D341Med (cell line): ENCODE data around the gene MMP12.
A peak's percentile ranks its signal among the peaks of the same experiment; 100 is the strongest.

ENCODE experiments used
- DNase-seq: peaks from one replicate; pipeline ENCODE4 v3.0.0; 2012; ENCODE audit warnings: low spot score

The MMP12 gene

DNA sequence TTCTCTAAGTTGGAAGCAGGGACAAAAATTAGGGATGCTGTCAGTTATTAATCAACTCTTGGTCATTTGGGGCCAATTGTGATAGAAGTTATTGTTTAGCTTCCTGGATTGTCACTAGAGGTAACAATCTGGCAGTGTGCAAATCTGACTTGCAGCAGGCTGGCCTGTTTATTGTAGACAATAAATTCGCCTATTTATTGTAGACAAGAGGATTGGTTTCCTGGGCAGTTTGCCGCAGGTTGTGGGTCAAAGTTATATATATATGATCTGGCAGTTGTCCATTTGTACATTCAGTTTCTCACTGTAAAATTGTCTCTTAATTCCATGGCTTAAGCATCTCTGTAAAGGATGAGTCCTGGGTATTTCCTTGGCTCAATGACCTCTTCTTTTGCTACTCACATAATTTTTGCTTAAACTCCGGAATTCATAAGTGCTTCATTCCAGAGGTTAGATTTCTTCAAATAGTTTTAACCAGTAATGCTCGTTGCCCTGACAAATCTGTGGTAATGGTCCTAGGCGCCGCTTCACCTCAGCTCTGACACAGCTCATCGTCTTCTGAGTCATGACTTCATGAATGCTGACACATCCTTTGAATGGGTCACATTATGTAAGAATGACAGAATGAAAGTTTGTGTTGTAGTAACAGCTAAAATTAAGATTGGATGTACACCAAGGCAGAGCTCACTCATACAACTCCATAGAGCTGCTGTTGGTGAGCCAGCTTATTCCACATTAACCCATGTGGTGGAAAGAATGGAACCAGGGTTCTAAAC is 23.6 kb downstream of the MMP12 start:
- DNase-seq = no peak

DNA sequence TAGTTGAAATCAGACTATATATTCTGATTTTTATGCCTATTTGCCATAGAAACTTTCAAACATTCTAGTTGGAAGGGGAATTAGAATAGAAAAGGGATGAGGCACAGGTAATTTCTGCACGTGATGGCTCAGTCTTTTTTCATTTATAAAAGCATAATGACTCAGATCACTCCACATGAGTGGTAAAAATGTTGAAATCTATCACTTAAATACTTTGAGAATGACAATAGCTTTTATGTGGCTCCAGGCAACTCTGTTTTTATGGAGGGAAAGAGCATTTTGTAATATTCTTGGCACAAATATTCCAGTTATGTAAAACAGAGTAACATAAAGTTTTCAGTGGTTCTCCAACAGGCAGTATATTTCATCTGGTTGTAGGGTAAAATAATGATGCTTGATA is 25.5 kb downstream of the MMP12 start:
- DNase-seq = no peak

DNA sequence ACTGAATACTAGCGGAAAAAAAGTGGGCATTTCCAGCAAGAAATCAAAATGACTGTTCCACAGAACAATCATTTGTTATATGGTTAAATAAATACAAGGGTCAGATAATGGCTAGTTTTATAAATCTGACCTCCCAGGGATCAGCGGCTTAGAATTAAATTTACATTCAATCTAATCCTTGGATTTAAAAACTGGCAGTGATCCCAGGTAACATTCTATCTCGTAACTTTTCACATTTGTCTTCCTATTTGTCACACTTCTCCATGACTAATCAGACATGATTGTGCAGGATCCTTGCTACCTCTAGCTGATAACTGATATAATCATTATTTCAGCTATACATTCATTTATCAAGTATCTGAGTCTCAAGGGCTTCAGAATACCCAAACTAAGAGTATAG is 28.5 kb downstream of the MMP12 start:
- no peak for DNase-seq

DNA sequence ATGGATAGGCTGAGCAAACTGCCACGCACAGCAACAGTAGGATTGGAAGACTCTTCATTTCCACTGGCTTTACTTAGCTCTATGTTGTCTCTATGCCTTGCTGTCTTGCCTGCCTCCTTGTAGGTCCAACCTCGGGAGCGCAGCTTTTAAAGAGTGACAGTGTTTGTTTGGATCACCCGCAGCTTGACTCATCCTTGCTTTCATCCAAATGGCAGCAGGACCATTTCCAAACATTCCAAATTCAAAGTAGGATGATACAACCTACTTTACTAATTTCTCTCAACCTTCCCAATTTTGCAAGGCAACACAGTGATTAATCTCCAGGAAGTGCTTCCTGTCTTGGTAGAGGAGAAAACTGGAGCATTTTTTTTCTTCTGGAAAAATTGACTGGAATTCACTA is 31.3 kb downstream of the MMP12 start, which contains the start of gene MMP3:
TSS of gene MMP3 (minus strand) at position 121 of the 400 bp plus-strand sequence. CDS start at position 58, 63 bp downstream.
- no peak for DNase-seq

DNA sequence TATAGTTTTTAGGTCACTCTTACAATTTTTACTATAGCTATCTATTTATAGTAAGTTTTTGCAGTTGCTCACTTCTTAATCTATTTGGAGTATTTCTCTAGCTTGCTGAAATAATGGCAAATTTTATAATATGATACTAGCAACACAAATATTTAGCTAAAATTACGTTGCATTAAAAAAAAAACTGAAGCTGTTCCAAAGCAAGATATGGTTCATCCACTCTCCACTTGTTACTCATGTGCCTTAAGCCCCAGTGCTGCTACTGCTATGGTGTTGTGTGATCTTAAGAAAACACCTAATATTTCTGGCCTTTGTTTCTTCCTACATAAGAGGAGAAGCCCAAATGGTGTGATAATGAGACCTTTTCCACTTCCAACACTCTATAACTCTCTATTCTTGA is 31.9 kb downstream of the MMP12 start:
- DNase-seq = no peak

DNA sequence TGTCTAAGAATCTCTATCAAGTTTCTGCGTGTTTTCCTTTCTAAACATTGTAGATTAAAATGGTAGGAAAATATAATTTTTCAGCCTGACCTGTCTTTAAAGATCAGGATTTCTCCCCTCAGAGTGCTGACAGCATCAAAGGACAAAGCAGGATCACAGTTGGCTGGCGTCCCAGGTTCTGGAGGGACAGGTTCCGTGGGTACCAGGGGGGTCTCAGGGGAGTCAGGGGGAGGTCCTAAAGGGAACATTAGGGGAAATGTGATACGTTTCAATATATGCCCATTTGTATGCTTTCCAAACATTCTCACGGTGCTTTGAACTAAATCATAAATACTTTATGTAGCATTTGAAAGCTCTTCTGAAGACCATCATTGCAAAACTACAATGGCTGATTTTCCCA is 34.8 kb downstream of the MMP12 start:
- DNase-seq = no peak

DNA sequence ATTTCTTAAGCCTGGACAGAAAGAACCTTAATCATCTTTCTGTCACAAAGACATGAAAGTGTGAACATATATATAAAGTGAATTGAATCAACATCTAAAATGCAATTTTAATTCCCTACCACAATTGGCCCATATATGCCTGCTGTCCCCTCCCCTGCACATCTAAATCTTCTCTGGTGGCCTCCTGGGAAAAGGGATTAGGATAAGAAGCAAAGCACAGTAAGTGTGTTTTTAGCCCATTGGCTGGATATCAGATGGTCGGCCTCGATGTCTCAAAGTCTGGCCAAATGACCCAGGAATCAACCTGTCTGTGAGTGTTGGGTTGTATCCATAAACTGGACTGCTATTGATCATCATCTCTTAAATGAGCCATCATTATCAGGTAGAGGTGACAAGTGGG is 37.1 kb downstream of the MMP12 start:
- DNase-seq = peak; percentile 55

DNA sequence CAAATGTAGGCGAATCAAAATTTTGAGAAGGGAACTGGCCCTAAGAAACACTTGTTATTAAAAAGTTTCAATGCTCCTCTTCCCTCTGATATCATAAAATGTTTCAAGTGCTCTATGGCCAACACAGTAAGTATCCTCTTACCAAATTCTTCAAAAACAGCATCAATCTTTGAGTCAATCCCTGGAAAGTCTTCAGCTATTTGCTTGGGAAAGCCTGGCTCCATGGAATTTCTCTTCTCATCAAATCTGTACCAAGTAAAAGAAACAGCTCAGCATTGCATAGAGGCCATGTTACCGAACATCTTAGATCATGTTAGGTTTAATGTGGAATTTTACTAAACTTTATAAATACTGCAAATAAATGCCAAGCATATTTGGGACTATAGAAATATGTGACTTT is 37.6 kb downstream of the MMP12 start:
- no peak for DNase-seq

DNA sequence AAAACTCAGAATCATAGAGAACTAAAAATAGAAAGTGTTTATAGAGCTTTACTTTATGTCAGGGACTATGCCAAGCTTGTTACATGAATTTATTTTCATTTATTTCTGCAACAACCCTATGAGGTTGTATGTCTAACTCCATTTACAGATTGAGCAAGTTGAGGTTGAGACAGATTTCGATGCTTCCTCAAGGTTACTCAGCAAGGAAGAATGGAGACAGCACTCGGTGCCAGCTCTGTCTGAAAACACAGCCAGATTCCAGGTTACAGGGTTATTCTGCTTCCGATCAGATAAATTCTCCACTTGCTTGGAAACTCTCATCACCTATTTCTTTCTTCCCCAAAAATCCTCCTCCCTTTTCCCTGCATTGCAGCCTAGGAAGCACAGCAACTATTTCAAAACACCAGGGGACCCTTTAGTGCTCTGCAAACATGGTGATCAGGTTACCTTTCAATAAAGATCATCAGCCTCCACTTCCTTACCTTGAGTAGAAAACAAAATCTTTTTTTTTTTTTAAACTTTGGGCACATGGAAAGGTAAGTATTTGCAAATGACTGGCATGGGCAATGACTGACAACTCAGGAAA is 38.4 kb downstream of the MMP12 start:
- no peak for DNase-seq

DNA sequence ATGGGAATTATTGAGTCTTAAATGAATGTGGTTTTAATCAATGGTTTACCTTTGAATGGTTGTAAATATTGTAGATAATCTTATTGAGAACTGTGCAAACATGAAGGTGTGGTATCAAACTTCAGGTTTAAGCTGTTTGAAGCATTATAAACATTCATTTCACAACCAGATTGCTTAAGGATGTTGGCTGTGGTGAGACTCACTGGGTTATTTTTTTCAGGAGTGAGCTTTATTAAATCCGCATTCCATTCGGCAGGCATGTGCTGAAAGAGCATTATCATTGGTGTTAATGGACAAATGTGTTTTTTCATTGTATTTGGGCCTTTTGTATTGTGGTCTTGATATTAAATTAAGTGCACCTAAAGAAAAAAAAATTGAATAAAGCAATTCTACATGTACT is 41.1 kb downstream of the MMP12 start:
- DNase-seq = no peak

DNA sequence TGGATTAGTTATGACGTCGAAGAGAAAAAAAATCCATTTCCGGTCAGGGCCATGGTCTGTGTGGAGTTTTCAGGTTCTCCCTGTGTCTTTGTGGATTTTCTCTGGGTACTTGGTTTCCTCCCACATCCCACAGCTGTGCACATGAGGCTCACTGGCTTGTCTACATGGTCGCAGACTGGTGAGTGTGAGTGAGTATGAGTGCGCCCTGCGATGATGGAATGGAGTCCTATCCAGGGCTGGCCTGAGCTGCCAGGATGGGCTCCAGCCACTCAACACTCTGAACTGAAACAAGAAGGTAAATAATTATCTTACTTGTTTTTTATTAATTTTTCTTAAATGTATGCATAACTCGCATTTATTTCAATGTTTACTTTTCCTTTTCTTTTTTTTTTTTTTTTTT is 42.2 kb downstream of the MMP12 start:
- DNase-seq = no peak

DNA sequence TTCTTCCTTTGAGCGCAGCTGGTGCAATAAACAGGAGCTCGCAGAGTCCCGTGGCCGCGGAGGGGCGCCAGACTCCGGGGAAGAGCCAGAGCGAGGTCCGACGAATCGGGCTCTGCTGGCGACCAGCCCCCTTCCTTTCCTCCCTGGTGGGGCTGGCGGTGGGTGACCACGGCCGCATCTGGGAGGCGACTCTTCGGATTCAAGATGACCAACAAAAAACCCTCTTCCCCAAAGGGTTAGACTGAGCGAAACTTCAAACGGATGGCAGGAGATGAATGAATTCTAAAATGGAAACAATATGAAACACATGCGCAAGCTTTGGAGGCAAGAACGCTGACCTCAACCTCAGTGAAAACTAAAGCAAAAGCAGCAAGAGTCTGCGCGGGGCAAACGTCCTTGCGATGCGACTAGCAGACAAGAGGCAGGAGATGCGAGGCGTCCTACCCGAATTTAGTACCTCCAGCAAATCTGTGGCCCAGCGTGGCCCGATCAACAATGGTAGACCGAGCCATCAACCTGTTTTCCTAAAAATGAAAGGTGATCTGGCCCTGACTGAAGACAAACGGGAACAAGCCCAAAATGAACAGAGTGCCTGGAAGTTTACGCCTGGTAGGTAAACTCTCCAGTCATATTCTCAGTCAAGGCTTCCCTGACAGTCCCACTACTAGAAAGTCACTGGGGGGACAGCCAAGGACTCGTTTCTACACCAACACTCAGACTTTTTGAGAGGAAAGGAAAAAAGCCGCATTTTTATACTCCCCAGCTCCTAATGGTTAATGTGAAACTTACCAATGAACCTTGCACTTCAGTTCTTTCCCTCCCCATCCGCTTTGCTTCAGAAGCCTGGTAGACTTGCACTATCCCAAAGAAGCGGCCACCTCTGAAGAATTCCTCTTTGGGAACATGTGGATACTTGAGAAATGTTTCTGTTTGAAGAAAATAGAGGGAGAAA is 43.0 kb downstream of the MMP12 start:
- no peak for DNase-seq

DNA sequence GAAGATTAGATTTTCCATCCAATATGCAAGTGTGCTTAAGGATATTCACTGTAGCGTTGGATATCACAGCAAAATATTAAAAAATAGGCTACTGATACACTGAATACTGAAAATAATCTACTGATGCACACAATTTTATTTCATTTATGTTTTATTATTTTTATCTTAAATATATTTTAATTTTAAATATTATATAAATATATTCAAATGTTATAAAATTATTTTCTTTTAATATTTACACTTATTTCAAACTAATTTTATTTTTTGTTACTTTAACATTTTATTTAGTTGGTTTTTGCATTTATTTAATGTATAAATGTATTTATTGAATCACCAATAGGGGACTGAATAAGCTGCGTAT is 43.7 kb downstream of the MMP12 start:
- no peak for DNase-seq

DNA sequence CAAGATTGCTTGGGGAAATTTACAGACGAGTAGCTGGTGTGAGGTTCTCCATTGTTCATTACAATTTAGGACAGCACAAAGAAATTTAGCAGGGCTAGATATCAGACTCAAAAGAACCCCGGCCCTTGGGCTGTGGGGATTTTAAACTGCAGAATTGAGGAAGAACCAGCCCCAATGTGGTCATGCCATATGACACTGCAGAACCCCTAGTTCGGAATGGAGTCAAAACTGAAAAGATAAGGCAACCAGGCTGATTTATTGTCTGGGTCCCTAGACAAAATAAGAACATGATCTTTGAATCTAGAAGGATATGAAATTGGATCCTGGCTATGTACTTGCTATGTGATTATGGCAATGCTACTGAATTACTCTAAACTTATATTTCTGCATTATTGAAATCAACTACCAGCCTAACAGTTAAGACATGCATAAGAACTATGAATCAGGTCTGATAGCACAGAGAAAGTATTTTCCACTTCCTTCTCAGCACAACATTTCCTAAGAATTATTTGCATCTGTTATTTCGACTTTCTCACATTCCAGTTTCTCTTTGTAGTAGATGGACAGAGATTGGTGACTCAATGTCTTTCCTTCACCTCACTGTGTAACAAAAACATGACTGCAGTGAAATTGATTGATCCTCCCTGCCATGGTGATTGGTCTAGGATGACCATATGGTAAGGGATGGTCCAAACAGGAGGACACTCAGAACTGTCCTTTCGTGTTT is 44.6 kb downstream of the MMP12 start:
- DNase-seq = no peak

DNA sequence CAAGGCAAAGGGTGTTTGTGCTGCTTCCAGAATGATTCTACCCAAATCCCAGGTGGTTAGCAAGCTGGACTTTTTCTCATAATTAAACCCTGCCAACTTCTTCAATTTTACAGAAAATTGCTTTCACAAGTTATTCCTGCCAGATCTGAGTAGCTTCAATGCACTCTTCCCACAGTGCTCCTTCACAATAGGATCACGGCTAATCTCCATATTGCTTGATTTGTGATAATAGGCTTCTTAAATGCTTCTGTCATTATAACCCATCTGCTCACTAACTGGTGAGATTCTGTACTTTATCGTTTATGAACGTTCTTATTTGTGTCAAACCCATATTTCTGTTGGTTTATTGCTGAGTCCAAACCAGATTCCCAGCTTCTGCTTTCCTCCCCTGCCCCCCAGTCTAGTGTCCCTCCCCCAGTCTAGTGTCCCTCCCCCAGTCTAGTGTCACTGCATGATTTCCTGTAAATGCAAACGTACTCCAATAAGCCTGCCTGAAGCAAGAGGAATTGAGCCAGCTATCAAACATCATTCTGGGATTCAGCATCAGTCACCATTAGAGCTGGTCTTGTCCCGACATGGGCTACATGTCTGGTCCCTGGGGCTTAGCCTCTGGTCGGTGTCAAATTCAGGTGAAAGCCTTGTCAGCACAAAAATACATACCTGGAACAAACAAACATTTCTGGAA is 45.3 kb downstream of the MMP12 start:
- peak; percentile 45 for DNase-seq

DNA sequence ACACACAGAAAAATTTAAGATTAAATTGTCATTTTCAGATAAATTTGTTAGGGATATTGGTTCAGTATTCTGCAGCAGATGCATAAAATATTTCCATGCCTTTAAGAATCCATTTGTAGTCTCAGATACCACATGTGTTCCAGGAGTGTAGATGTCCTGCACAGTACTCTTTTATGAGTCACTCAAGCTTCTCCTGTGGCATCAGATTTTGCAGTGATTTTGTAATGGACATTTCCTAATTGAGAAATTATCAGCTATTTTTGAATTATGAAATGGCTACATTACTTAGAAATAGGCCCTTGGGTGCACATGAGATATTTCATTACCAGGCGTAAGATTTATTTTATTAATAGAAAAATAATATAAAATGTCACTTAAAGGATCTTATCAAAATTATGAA is 50.2 kb downstream of the MMP12 start:
- no peak for DNase-seq

DNA sequence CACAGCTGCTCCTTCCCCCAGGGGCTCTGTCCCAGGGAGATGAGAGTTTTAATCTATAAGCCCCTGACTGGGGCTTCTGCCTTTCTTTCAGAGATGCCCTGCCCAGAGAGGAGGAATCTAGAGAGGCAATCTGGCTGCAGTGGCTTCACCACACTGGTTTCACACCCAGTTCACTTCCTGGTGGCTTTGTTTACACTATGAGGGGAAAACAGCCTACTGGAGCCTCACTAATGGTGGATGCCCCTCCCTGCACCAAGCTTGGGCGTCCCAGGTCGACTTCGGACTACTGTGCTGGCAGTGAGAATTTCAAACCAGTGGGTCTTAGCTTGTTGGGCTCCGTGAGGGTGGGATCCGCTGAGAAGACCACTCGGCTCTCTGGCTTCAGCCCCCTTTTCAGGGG is 55.3 kb downstream of the MMP12 start:
- no peak for DNase-seq

DNA sequence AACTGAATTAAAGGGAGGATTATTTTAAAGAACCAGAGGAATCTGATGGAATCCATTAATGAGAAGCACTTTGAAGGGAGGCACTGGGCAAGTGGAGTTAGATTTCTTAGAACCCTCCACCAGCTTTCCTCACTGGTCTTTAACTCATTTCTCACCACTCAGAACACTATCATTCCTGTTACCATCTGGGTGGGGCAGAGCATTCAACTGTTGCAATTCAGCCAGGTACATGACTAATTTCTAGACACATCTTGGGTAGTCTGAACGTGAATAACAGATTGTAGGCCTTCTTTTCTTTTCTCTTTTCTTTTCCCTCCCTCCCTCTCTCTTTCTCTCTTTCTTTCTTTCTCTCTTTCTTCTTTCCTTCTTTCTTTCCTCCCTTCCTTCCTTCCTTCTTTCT is 61.3 kb downstream of the MMP12 start:
- no peak for DNase-seq
